HepG2 (cell line): ENCODE results near the gene TTC39B. TPM values are rescaled to one million over a fixed set of nuclear protein-coding genes. Genes with fewer than 3 reads are reported as not detected.

ENCODE experiments used
- ATAC-seq: fragments of 200-7000 bp; cut with Tn5 transposase; 3 replicates; pipeline ENCODE4 v1.9.1; 2020; ENCODE audit warnings: mild to moderate bottlenecking, moderate library complexity
- BruUV-seq: library from RNA; stranded (reverse); fragments of 400-500 nt; replicated peaks from 2 replicates; lab custom pipeline; 2021; lab: Mats Ljungman, UMichigan
- CTCF ChIA-PET: fragments of 300-600 bp; formaldehyde crosslinking; extraction: SDS; loops from one replicate; lab custom pipeline; 2021; ENCODE audit warnings: low total read pairs, inconsistent platforms, low intra/inter-chr PET ratio; lab: Yijun Ruan, JAX
- POLR2A ChIA-PET: fragments of 350-600 bp; sonication (Branson Sonifier 250); formaldehyde crosslinking; loops from one replicate; lab custom pipeline; 2020; ENCODE audit warnings: antibody characterized with exemption, inconsistent platforms; lab: Yijun Ruan, JAX
- DNase-seq: peaks from one replicate; pipeline ENCODE4 v3.0.0-alpha.2; 2015; ENCODE audit warnings: low spot score
- FAIRE-seq: peaks from 3 replicates; lab custom pipeline; 2011; peaks lifted over from hg19 to GRCh38; lab: Jason Lieb, UNC
- H2AFZ ChIP-seq: one replicate; pipeline ENCODE4 v1.6.1; 2011; ENCODE audit warnings: low read length, inconsistent platforms
- H3K27ac ChIP-seq: fragments of 300-600 bp; 3 replicates; pipeline ENCODE4 v1.8.0; 2011; ENCODE audit warnings: mixed run types, mild to moderate bottlenecking, mixed read lengths, low read length, inconsistent platforms; ENCODE audit not compliant: insufficient read depth; ENCODE audit errors: extremely low read length
- H3K27me3 ChIP-seq, 2 experiments: fragments of 200-600 bp in 1 of 2; 2 replicates in 1 of 2; 3 replicates in 1 of 2; pipeline versions ENCODE4 v1.6.0 to v1.8.0; 2011; ENCODE audit warnings: low read length in 2 of 2, mild to moderate bottlenecking in 2 of 2, moderate library complexity in 2 of 2, inconsistent platforms in 1 of 2; ENCODE audit not compliant: insufficient read depth in 2 of 2, control insufficient read depth in 1 of 2
- H3K36me3 ChIP-seq, 2 experiments: fragments of 200-600 bp in 1 of 2; replicated peaks in 1 of 2; 2 replicates in 1 of 2; 3 replicates in 1 of 2; pipeline versions ENCODE4 v1.5.1 to v1.8.0; 2011; ENCODE audit warnings: low read length in 2 of 2, inconsistent platforms in 1 of 2; ENCODE audit not compliant: insufficient read depth in 2 of 2, control insufficient read depth in 1 of 2
- H3K4me1 ChIP-seq: 2 replicates; pipeline ENCODE4 v1.5.1; 2012; ENCODE audit warnings: low read length, inconsistent platforms; ENCODE audit not compliant: insufficient read depth
- H3K4me2 ChIP-seq: 2 replicates; pipeline ENCODE4 v1.6.0; 2011; ENCODE audit warnings: low read depth, low read length, inconsistent platforms
- H3K4me3 ChIP-seq, 3 experiments: fragments of 200-600 bp in 1 of 3; sonication (generic), shearing (Covaris generic) in 1 of 3; replicated peaks in 1 of 3; 2 replicates each; pipeline ENCODE4 v1.5.1; 2011 to 2016; ENCODE audit warnings: low read length in 3 of 3, inconsistent platforms in 2 of 3, low read depth in 2 of 3, mild to moderate bottlenecking in 2 of 3, control low read depth in 1 of 3, mixed read lengths in 1 of 3; ENCODE audit not compliant: insufficient read depth in 1 of 3
- H3K79me2 ChIP-seq: one replicate; pipeline ENCODE4 v1.6.1; 2011; ENCODE audit warnings: low read length, inconsistent platforms; ENCODE audit not compliant: insufficient read depth
- H3K9ac ChIP-seq: 2 replicates; pipeline ENCODE4 v1.6.0; 2011; ENCODE audit warnings: mild to moderate bottlenecking, low read depth, low read length, inconsistent platforms; ENCODE audit not compliant: insufficient read depth
- H3K9me3 ChIP-seq: 2 replicates; pipeline ENCODE4 v1.5.1; 2012; ENCODE audit warnings: mild to moderate bottlenecking, low read length
- H4K20me1 ChIP-seq: 2 replicates; pipeline ENCODE4 v1.6.0; 2011; ENCODE audit warnings: inconsistent platforms, mild to moderate bottlenecking, low read length, moderate library complexity; ENCODE audit not compliant: insufficient read depth
- CEBPB ChIP-seq: IDR thresholded peaks from 2 replicates; pipeline ENCODE4 v1.6.1; 2011; ENCODE audit warnings: low read depth, low read length, improper control_type of control experiment, borderline replicate concordance
- SNAPC4 ChIP-seq: sonication (generic); formaldehyde crosslinking; IDR thresholded peaks from 2 replicates; pipeline ENCODE4 v1.4.0; 2020; ENCODE audit warnings: mild to moderate bottlenecking, missing genetic modification reagents
- ZBTB3 ChIP-seq: sonication (generic); formaldehyde crosslinking; IDR thresholded peaks from 2 replicates; pipeline ENCODE4 v1.4.0; 2020; ENCODE audit warnings: low read depth, mild to moderate bottlenecking, moderate library complexity, missing genetic modification reagents, borderline replicate concordance
- WGBS: methylation state at CpG from one replicate; pipeline ENCODE4 v1.1.6; 2017; ENCODE audit warnings: low lambda C conversion rate; 5-methylcytosine and 5-hydroxymethylcytosine counted together
- in situ Hi-C: cut with HindIII; loops from 2 replicates; pipeline ENCODE4 v1.10.0; 2017; ENCODE audit warnings: low pct_unique_long_range_greater_than_20kb; ENCODE audit not compliant: extremely low pct_ligation_motif_present
- intact Hi-C: fragments of 100-400 bp; cut with micrococcal nuclease; formaldehyde crosslinking; loops from one replicate; pipeline ENCODE4 v1.10.0; 2022; ENCODE audit not compliant: unreplicated experiment
- polyA plus RNA-seq, 8 experiments: library from polyadenylated mRNA; depleted of rRNA in 3 of 8; stranded (reverse) in 7 of 8; unstranded in 1 of 8; fragments of >200 nt; fragmentation: Illumina TruSeq in 4 of 8; extraction: Trizol in 4 of 8; gene quantifications; 2 replicates each; pipeline versions ENCODE4 v1.2.1 to v1.2.3, GENCODE V29; 2011 to 2016; ENCODE audit warnings: low read depth in 4 of 8, missing spikeins in 1 of 8, mixed read lengths in 1 of 8; ENCODE audit not compliant: insufficient read depth in 1 of 8
- total RNA-seq, 5 experiments: library from RNA; depleted of rRNA; stranded (reverse); fragments of >200 nt; fragmentation: Illumina TruSeq; extraction: Trizol; gene quantifications; 2 replicates each; pipeline ENCODE4 v1.2.3, GENCODE V29; 2016; ENCODE audit warnings: low read depth in 1 of 5

TTC39B gene
- total and polyA plus RNA-seq, 2 of the 13 experiments (the other 11 are each of a cell fraction or from before 2014, with no cell fraction given), result 14.3 to 19.4 TPM

GRCh38 chr9:15329539-15330109 lies 22.6 kb upstream of the TTC39B start (continued):
- no peak for TF ChIP-seq SNAPC4 (CRISPR knock-in tag)

- Histone ChIP-seq H3K4me2 (no peak overlapping the region), H3K36me3 (no peaks in the 10 kb centered on the region), H3K27ac (no peak overlapping the region), H3K4me3 (no peak overlapping the region), H3K9me3 (peaks cover 7% of the 10 kb centered on the region; the same call in 1 of the 2 replicates), H2AFZ (no peak overlapping the region), H3K79me2 (no peaks in the 10 kb centered on the region), H3K9ac (no peak overlapping the region), H3K4me1 (peaks cover 39% of the 10 kb centered on the region), H3K27me3 (no peaks in the 10 kb centered on the region), H4K20me1 (no peaks in the 10 kb centered on the region)
- no peak for DNase-seq
- intact Hi-C loops (no loop called here), in situ Hi-C loops (no loop called here)
- ATAC-seq, result no peak
- ChIA-PET CTCF (no interaction called here), POLR2A (no interaction called here)
- no TSS peak for BruUV-seq
- no peak for TF ChIP-seq ZBTB3 (CRISPR knock-in tag)
- TF ChIP-seq CEBPB, result 0 out of 2 replicates have a peak, but pooled peaks have one; percentile 25
- 92% methylated on average over 1 of the region's 1 CpG for WGBS
- FAIRE-seq, result no peak
Observed at GRCh38 chr9:15328946-15329345, 21.9 kb upstream of the TTC39B start.
